H9 (cell line): ENCODE data around the gene ARHGAP11A. TPM values are rescaled to one million over a fixed set of nuclear protein-coding genes. Genes with fewer than 3 reads are reported as not detected.

Experiments used
- DNase-seq: peaks from one replicate; pipeline ENCODE4 v3.0.0-alpha.2; 2017
- H2AFZ ChIP-seq: one replicate; pipeline ENCODE4 v1.6.1; 2013; ENCODE audit warnings: mild to moderate bottlenecking, low read length, control low read depth, moderate library complexity
- H2AK5ac ChIP-seq: 2 replicates; pipeline ENCODE4 v1.6.1; 2013; ENCODE audit warnings: low read length, control low read depth, mixed read lengths; ENCODE audit not compliant: insufficient read length
- H2BK120ac ChIP-seq: one replicate; pipeline ENCODE4 v1.6.1; 2013; ENCODE audit warnings: low read depth, mild to moderate bottlenecking, low read length, control low read depth, inconsistent platforms; ENCODE audit not compliant: poor library complexity, severe bottlenecking
- H2BK12ac ChIP-seq: 2 replicates; pipeline ENCODE4 v1.6.1; 2013; ENCODE audit warnings: low read length, control low read depth, mixed read lengths, low read depth; ENCODE audit not compliant: insufficient read length
- H2BK15ac ChIP-seq: 2 replicates; pipeline ENCODE4 v1.6.1; 2013; ENCODE audit warnings: low read depth, low read length, control low read depth
- H2BK20ac ChIP-seq: one replicate; pipeline ENCODE4 v1.6.1; 2013; ENCODE audit warnings: low read depth, mild to moderate bottlenecking, low read length, control low read depth, inconsistent platforms; ENCODE audit not compliant: poor library complexity, severe bottlenecking
- H2BK5ac ChIP-seq: 2 replicates; pipeline ENCODE4 v1.6.1; 2013; ENCODE audit warnings: low read length, control low read depth, mixed read lengths; ENCODE audit not compliant: insufficient read length
- H3K14ac ChIP-seq: 2 replicates; pipeline ENCODE4 v1.6.1; 2013; ENCODE audit warnings: low read length, control low read depth; ENCODE audit not compliant: insufficient read depth
- H3K18ac ChIP-seq: 2 replicates; pipeline ENCODE4 v1.6.1; 2013; ENCODE audit warnings: low read depth, mild to moderate bottlenecking, mixed read lengths, low read length, control low read depth; ENCODE audit not compliant: insufficient read length
- H3K23ac ChIP-seq: 2 replicates; pipeline ENCODE4 v1.6.1; 2013; ENCODE audit warnings: low read length, control low read depth, mixed read lengths, low read depth; ENCODE audit not compliant: insufficient read length
- H3K23me2 ChIP-seq: 2 replicates; pipeline ENCODE4 v1.6.1; 2013; ENCODE audit warnings: low read depth, mild to moderate bottlenecking, mixed read lengths, low read length, control low read depth; ENCODE audit not compliant: insufficient read length, poor library complexity, severe bottlenecking
- H3K27ac ChIP-seq: 2 replicates; pipeline ENCODE4 v1.5.1; 2013; ENCODE audit warnings: low read length, control low read depth, mixed read lengths, low read depth; ENCODE audit not compliant: insufficient read length
- H3K27me3 ChIP-seq: 2 replicates; pipeline ENCODE4 v1.6.1; 2013; ENCODE audit warnings: low read length, control low read depth, inconsistent platforms; ENCODE audit not compliant: insufficient read depth
- H3K4ac ChIP-seq: 2 replicates; pipeline ENCODE4 v1.6.1; 2013; ENCODE audit warnings: low read depth, mild to moderate bottlenecking, control low read depth, inconsistent platforms, low read length, moderate library complexity
- H3K4me1 ChIP-seq: 2 replicates; pipeline ENCODE4 v1.6.1; 2013; ENCODE audit warnings: low read length, control low read depth, inconsistent platforms; ENCODE audit not compliant: insufficient read depth
- H3K4me2 ChIP-seq: 2 replicates; pipeline ENCODE4 v1.6.1; 2013; ENCODE audit warnings: low read length, control low read depth, mixed read lengths; ENCODE audit not compliant: insufficient read length, insufficient read depth
- H3K56ac ChIP-seq: 2 replicates; pipeline ENCODE4 v1.6.1; 2013; ENCODE audit warnings: low read depth, mild to moderate bottlenecking, mixed read lengths, low read length, control low read depth; ENCODE audit not compliant: insufficient read length
- H3K79me1 ChIP-seq: 2 replicates; pipeline ENCODE4 v1.6.1; 2013; ENCODE audit warnings: low read depth, mild to moderate bottlenecking, moderate library complexity, low read length, control low read depth, inconsistent platforms; ENCODE audit not compliant: insufficient read depth, poor library complexity, severe bottlenecking
- H3K79me2 ChIP-seq: 2 replicates; pipeline ENCODE4 v1.6.1; 2013; ENCODE audit warnings: low read length, control low read depth, inconsistent platforms; ENCODE audit not compliant: insufficient read depth
- H3K9ac ChIP-seq: 2 replicates; pipeline ENCODE4 v1.6.1; 2013; ENCODE audit warnings: low read length, control low read depth, mixed read lengths; ENCODE audit not compliant: insufficient read length; ENCODE audit errors: extremely low read depth
- H3K9me3 ChIP-seq: one replicate; pipeline ENCODE4 v1.6.1; 2013; ENCODE audit warnings: low read depth, low read length, inconsistent platforms; ENCODE audit not compliant: control insufficient read depth
- H3T11ph ChIP-seq: one replicate; pipeline ENCODE4 v1.6.1; 2013; ENCODE audit warnings: mild to moderate bottlenecking, low read length, control low read depth, inconsistent platforms
- H4K20me1 ChIP-seq: one replicate; pipeline ENCODE4 v1.6.1; 2013; ENCODE audit not compliant: control insufficient read depth, insufficient read length, insufficient read depth
- H4K5ac ChIP-seq: 2 replicates; pipeline ENCODE4 v1.6.1; 2013; ENCODE audit warnings: low read depth, mild to moderate bottlenecking, mixed read lengths, low read length, control low read depth; ENCODE audit not compliant: insufficient read length
- H4K8ac ChIP-seq: replicated peaks from 2 replicates; pipeline ENCODE4 v1.6.1; 2013; ENCODE audit warnings: low read length, control low read depth, mixed read lengths, low read depth; ENCODE audit not compliant: insufficient read length
- H4K91ac ChIP-seq: 2 replicates; pipeline ENCODE4 v1.6.1; 2013; ENCODE audit warnings: low read depth, mild to moderate bottlenecking, moderate library complexity, mixed read lengths, low read length, control low read depth; ENCODE audit not compliant: insufficient read length
- H3K27ac Mint-ChIP-seq, 3 experiments: 2 replicates in 2 of 3; 3 replicates in 1 of 3; pipeline ENCODE4 v1.8.0; 2020 to 2021; ENCODE audit warnings: mixed read lengths in 3 of 3, mild to moderate bottlenecking in 1 of 3, moderate library complexity in 1 of 3
- H3K27me3 Mint-ChIP-seq: 2 replicates; pipeline ENCODE4 v1.8.0; 2021; ENCODE audit warnings: low read depth, mild to moderate bottlenecking, moderate library complexity, mixed read lengths
- H3K36me3 Mint-ChIP-seq, 3 experiments: 2 replicates in 2 of 3; 3 replicates in 1 of 3; pipeline ENCODE4 v1.8.0; 2020 to 2021; ENCODE audit warnings: low read depth in 3 of 3, mixed read lengths in 3 of 3; ENCODE audit not compliant: insufficient read depth in 1 of 3
- H3K4me1 Mint-ChIP-seq, 2 experiments: 2 replicates each; pipeline ENCODE4 v1.8.0; 2020; ENCODE audit warnings: mixed read lengths in 2 of 2
- H3K4me3 Mint-ChIP-seq, 2 experiments: 2 replicates in 1 of 2; 3 replicates in 1 of 2; pipeline ENCODE4 v1.8.0; 2020 to 2021; ENCODE audit warnings: mild to moderate bottlenecking in 2 of 2, mixed read lengths in 2 of 2, moderate library complexity in 1 of 2
- H3K9me3 Mint-ChIP-seq, 2 experiments: 2 replicates in 1 of 2; 3 replicates in 1 of 2; pipeline ENCODE4 v1.8.0; 2020; ENCODE audit warnings: mild to moderate bottlenecking in 2 of 2, mixed read lengths in 2 of 2, moderate library complexity in 1 of 2
- whole genome bisulfite sequencing: extraction: QIAGEN DNeasy Blood & Tissue Kit; methylation state at CpG from one replicate; pipeline ENCODE4 v1.1.7; 2013; ENCODE audit warnings: missing lambda C conversion rate, low lambda C conversion rate, mixed read lengths; ENCODE audit not compliant: insufficient read length; ENCODE audit errors: extremely low coverage; 5-methylcytosine and 5-hydroxymethylcytosine counted together
- total RNA-seq: library from RNA; stranded (reverse); gene quantifications from 2 replicates; pipeline ENCODE4 v1.2.1, GENCODE V29; 2021
- TF ChIP-seq, protein P1 (sequence below): fragments of 200-600 bp; sonication (generic); conservative IDR thresholded peaks from 3 replicates; pipeline ENCODE4 v1.8.0; 2021; ENCODE audit warnings: antibody characterized with exemption, mild to moderate bottlenecking

ARHGAP11A gene
- total RNA-seq, 1 experiment from 2014 or later = 94.4 TPM

DNA sequence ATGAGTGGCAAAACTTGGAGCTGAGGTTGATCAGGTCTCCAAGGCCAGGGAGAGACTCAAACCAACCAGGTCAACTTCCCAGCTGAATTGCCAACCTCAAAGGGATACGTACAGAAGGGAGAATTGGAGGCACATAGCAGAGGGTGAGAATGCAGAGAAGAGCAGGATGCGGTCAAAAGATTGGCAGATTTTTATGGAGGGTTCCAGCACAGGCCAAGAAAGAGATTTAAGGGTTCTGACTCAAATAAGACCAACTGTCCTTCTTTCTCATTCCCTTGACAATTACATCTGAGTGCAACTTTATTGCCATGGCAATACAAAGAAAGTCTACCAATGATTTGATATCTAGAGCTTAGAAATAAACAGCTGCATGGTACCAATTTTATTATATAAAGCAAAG, 59.4 kb downstream of the ARHGAP11A start:
- no peak overlapping the region for H2BK120ac ChIP-seq
- Mint-ChIP-seq H3K27ac (no peak overlapping the region; a peak in 1 of 7 replicates), H3K4me3 (no peak overlapping the region), H3K36me3 (no peaks in the 10 kb centered on the region), H3K27me3 (no peaks in the 10 kb centered on the region; the same call in none of the 2 replicates), H3K4me1 (peaks cover 29 to 32% of the 10 kb centered on the region in 2 experiments), H3K9me3 (no peaks in the 10 kb centered on the region)
- no peak overlapping the region for H3K23ac ChIP-seq
- H3K79me1 ChIP-seq = no peaks in the 10 kb centered on the region
- no peak overlapping the region for H2BK5ac ChIP-seq
- no peak overlapping the region for H4K91ac ChIP-seq
- H2AK5ac ChIP-seq = no peak overlapping the region
- H3K4me2 ChIP-seq = no peak overlapping the region
- no peak overlapping the region for H3K14ac ChIP-seq
- H3K4me1 ChIP-seq = peaks cover 2% of the 10 kb centered on the region; the same call in 1 of the 2 replicates
- H2BK20ac ChIP-seq = no peak overlapping the region
- no peaks in the 10 kb centered on the region for H3K27me3 ChIP-seq
- H3K4ac ChIP-seq = no peak overlapping the region
- no peak overlapping the region for H3K9ac ChIP-seq
- H3K18ac ChIP-seq = no peak overlapping the region
- DNase-seq = no peak
- H4K5ac ChIP-seq = no peak overlapping the region
- no peak overlapping the region for H2BK15ac ChIP-seq
- no peak overlapping the region for H3K56ac ChIP-seq
- TF ChIP-seq, protein P1, sequence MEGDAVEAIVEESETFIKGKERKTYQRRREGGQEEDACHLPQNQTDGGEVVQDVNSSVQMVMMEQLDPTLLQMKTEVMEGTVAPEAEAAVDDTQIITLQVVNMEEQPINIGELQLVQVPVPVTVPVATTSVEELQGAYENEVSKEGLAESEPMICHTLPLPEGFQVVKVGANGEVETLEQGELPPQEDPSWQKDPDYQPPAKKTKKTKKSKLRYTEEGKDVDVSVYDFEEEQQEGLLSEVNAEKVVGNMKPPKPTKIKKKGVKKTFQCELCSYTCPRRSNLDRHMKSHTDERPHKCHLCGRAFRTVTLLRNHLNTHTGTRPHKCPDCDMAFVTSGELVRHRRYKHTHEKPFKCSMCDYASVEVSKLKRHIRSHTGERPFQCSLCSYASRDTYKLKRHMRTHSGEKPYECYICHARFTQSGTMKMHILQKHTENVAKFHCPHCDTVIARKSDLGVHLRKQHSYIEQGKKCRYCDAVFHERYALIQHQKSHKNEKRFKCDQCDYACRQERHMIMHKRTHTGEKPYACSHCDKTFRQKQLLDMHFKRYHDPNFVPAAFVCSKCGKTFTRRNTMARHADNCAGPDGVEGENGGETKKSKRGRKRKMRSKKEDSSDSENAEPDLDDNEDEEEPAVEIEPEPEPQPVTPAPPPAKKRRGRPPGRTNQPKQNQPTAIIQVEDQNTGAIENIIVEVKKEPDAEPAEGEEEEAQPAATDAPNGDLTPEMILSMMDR = no peak
- H3K23me2 ChIP-seq = no peaks in the 10 kb centered on the region
- no peak overlapping the region for H2BK12ac ChIP-seq
- no peak overlapping the region for H3K27ac ChIP-seq
- WGBS = no CpG with 5 or more reads among the region's 2 CpGs
- H3K79me2 ChIP-seq = no peaks in the 10 kb centered on the region
- H4K20me1 ChIP-seq = no peaks in the 10 kb centered on the region
- H3K9me3 ChIP-seq = no peaks in the 10 kb centered on the region
- H3T11ph ChIP-seq = no peak overlapping the region
- H2AFZ ChIP-seq = no peak overlapping the region
- H4K8ac ChIP-seq = no peak overlapping the region
